KG1 (cell line): ENCODE measurements around the gene ADGRF4.
"Not testable (repeated sequence)": the region's sequence is repeated elsewhere in the genome, so short reads cannot be mapped to it uniquely, and the experiment has no call there.

Experiments used
- DNase-seq: peaks from one replicate; lab custom pipeline; 2025; lab: John Stamatoyannopoulos, UW

Gene ADGRF4

DNA sequence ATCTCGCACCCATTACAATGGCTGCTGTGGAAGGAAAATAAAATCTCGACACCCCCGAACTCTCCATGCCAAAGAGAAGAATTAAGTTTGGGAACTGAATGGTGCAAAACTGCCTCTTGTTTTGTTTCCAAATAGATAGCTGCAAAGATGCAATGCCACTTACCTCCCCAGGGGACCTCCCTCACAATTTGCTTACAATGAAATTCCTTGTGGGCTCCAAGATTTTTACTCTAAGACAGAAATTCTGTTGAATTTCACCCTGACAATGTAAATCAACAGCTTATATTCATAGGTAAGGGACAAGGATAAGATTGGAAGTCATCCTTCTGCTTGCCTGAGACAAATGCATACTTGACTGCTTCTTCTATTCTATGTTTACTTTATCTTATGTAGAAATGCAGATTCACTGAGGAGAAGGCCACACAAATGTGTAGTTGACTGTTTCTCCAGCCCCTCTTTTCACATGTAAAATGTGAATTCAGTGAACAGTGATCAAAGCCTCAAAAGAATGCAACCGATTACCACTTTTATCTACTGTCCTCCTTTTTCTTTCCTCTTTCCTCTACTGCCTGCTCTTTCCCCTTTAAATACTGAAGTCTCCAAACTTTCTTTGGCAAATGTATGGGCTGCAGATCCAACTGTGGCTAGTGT is 36.6 kb downstream of the ADGRF4 start:
- DNase-seq, result no peak

DNA sequence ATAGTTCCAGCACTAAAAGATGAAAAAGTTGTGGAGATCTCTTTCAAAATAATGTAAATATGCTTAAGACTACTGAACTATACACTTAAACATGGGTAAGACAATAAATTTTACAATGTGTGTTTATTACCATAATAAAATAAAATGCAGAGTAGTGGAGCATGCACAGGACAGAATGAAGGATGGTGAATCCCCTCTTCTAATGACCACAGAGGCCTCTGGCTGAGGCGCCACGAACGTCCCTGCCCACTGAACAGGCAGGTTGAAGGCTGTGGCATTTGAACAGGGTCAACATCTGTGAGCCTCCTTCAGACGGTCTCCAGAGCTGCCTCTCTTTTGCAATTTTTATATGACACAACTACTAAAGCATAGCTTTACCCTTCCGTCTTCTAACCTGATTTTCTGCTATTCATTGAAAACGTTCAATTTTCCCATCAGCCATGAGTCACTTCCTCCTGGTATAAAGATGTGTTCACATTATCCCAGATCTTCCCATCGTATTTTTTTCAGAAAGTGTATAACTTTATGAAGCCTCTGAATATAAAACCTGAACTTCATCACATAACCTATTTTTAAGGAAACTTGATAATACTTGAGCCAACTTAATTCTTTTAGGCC is 37.8 kb downstream of the ADGRF4 start:
- DNase-seq, result no peak

- no peak for DNase-seq
Observed at GRCh38 chr6:47737406-47737805, 39.0 kb downstream of the ADGRF4 start.

DNA sequence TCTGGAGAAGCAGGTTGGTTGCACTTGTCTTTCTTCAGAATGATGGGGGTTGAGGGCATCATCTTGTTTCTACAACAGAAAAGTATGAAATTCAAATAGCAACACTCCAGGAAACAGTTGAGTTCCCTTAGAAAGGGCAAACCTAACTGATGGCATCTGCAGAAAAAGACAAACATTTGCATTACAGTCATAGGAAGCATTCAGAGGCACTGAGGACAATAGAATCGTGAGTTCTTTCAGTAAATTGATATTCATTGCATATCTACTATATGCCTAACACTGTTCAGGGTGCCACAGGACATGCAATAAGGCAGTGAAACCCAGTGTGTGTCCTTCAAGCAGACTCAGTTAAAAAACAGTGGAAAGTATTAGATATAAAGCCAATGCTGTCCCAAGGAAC is 42.3 kb downstream of the ADGRF4 start:
- DNase-seq, result no peak

GRCh38 chr6:47741807-47742206 is 43.4 kb downstream of the ADGRF4 start:
- no peak for DNase-seq

GRCh38 chr6:47743744-47744143 is 45.4 kb downstream of the ADGRF4 start:
- DNase-seq, result no peak

- not testable (repeated sequence) for DNase-seq
Observed at GRCh38 chr6:47745269-47745668, 46.9 kb downstream of the ADGRF4 start.

GRCh38 chr6:47749757-47750156 is 51.4 kb downstream of the ADGRF4 start:
- no peak for DNase-seq

DNA sequence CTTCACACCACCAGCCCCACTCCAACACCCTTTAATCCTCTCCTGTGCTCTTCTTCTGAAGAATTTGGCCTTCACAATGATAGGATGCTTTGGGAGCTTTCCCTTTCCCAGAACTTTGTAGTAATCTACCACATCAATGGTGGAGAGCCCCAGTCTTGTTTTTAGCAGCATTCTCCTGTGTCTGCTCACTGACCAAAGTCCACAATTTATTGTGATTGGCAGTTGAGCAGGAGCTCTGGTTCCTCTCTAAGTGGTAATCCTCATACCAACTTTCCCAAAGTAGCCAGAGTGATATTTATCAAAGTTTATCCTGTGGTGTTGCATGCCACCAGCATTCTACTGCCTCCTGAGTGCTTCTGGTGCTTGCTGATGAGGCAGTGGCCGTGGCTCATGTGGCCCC is 54.4 kb downstream of the ADGRF4 start:
- DNase-seq, result no peak

DNA sequence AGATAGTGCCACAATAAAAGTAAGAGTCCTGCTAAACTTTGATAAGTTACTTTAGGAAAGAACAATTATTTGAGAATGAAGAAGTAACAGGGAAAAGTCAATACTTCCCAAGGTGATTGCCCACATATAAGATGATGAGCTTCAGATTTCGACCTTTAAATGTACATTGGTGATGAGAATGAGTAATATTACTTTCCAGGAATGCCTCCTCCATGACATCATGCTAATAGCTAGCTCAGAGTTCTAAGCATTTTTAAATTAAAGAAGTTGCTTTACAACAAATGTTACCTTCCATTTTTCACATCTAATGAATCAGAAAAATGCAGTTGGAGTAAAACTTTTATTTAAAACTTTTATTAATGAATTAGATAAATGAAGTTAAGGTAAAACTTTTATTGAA is 61.0 kb downstream of the ADGRF4 start:
- DNase-seq, result no peak

- DNase-seq, result no peak
Observed at GRCh38 chr6:47762502-47762901, 64.1 kb downstream of the ADGRF4 start.

GRCh38 chr6:47766445-47766844 is 68.1 kb downstream of the ADGRF4 start:
- DNase-seq, result no peak

DNA sequence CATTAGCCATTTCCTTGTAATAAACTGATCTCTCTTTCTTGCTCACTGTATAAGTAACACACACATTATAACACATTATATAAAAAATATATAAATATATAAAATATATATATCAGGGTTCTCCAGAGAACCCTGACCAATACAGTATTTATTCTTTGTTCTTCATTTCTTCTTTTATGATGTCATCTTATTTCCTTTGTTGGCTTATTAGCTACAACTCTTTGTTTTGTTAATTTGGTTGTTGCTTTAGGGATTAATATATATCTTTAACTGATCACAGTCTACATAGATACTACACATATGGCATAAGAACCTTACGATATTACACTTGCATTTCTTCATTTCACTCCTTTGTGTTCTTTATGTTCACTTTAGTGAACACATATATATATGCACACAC is 68.7 kb downstream of the ADGRF4 start:
- no peak for DNase-seq

DNA sequence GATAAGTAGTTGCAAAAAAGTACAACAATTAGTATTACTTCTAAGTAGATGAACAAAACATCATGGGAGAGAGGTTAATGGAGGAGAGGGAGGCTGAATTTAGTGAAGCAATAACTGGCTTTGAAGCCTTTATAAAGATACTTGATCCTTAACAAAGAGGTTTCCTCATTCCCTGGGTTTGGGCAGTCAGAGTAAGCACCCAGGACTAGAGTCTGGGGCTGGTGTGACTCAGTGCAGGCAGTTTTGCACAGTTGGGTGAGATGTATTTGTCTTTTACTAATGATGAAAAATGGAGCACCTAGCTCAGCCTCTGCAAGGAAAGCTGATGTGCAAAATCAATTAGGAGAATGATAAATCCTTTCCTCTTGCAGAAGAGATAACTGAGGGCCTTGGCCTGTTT is 71.6 kb downstream of the ADGRF4 start:
- DNase-seq, result no peak
